ENCODE measurements around the gene ASRGL1. TPM values are rescaled to one million over a fixed set of nuclear protein-coding genes. Genes with fewer than 3 reads are reported as not detected.
A peak's percentile ranks its signal among the peaks of the same experiment; 100 is the strongest.

The ASRGL1 gene
- total RNA-seq, 2 donors from 2014 or later: 27.6 to 93.0 TPM

- DNase-seq (ENCODE audit: low spot score): no peak
- H3K4me1 ChIP-seq (replicated peaks): peaks cover 21% of the 10 kb centered on the region
- intact Hi-C loops (cut with DNase I): loop anchor here (5.0 to 10.0 kb wide), 2 partner anchors 34 to 466 kb away; no protein-coding TSS in a partner anchor
- H3K36me3 ChIP-seq: no peaks in the 10 kb centered on the region
- WGBS: 53% methylated on average over 22 of the region's 22 CpGs
- H3K9me3 ChIP-seq: no peaks in the 10 kb centered on the region
- peak overlapping the region in 1 of 2 donors; percentile 11 for H3K27ac ChIP-seq
- no peaks in the 10 kb centered on the region for H3K27me3 ChIP-seq (replicated peaks; ENCODE audit: insufficient read depth)
- no peak for TF ChIP-seq POLR2AphosphoS5 (IDR thresholded peaks at IDR 0.05)
- TF ChIP-seq POLR2A (IDR thresholded peaks at IDR 0.05): no peak
- no peak for TF ChIP-seq CTCF (IDR thresholded peaks at IDR 0.05)
- no peak overlapping the region for H3K4me3 ChIP-seq
Observed at GRCh38 chr11:62398011-62398994, 61.1 kb downstream of the ASRGL1 start.

- no peak for DNase-seq (ENCODE audit: low spot score)
- H3K4me3 ChIP-seq: no peak overlapping the region
- no peaks in the 10 kb centered on the region for H3K27me3 ChIP-seq (replicated peaks; ENCODE audit: insufficient read depth)
- H3K9me3 ChIP-seq: no peaks in the 10 kb centered on the region
- H3K27ac ChIP-seq: peak overlapping the region; percentile 63 to 67
- no peaks in the 10 kb centered on the region for H3K36me3 ChIP-seq
- 47% methylated on average over 9 of the region's 10 CpGs for WGBS
- TF ChIP-seq POLR2AphosphoS5 (IDR thresholded peaks at IDR 0.05) (no peak), POLR2A (IDR thresholded peaks at IDR 0.05) (no peak), CTCF (IDR thresholded peaks at IDR 0.05) (no peak)
- intact Hi-C loops (cut with DNase I): loop anchor here (5.0 to 10.0 kb wide), 2 partner anchors 33 to 465 kb away; no protein-coding TSS in a partner anchor
- H3K4me1 ChIP-seq (replicated peaks): peaks cover 21% of the 10 kb centered on the region
Observed at GRCh38 chr11:62399172-62399877, 62.1 kb downstream of the ASRGL1 start.

- Histone ChIP-seq H3K36me3 (no peaks in the 10 kb centered on the region), H3K27ac (peak overlapping the region; percentile 63 to 67), H3K9me3 (no peaks in the 10 kb centered on the region), H3K4me1 (replicated peaks) (peaks cover 21% of the 10 kb centered on the region), H3K27me3 (replicated peaks; ENCODE audit: insufficient read depth) (no peaks in the 10 kb centered on the region), H3K4me3 (no peak overlapping the region)
- DNase-seq (ENCODE audit: low spot score): no peak
- no peak for TF ChIP-seq CTCF (IDR thresholded peaks at IDR 0.05)
- no peak for TF ChIP-seq POLR2A (IDR thresholded peaks at IDR 0.05)
- no peak for TF ChIP-seq POLR2AphosphoS5 (IDR thresholded peaks at IDR 0.05)
- intact Hi-C loops (cut with DNase I): loop anchor here (5.0 to 10.0 kb wide), 2 partner anchors 32 to 465 kb away; no protein-coding TSS in a partner anchor
- WGBS: 50% methylated on average over 7 of the region's 7 CpGs
Observed at GRCh38 chr11:62399878-62400266, 62.6 kb downstream of the ASRGL1 start.

- no peaks in the 10 kb centered on the region for H3K27me3 ChIP-seq (replicated peaks; ENCODE audit: insufficient read depth)
- no peak for TF ChIP-seq POLR2A (IDR thresholded peaks at IDR 0.05)
- no peak for TF ChIP-seq POLR2AphosphoS5 (IDR thresholded peaks at IDR 0.05)
- TF ChIP-seq CTCF (IDR thresholded peaks at IDR 0.05): no peak
- no peaks in the 10 kb centered on the region for H3K9me3 ChIP-seq
- WGBS: 21% methylated on average over 6 of the region's 6 CpGs
- intact Hi-C loops (cut with DNase I): no loop called here
- no peaks in the 10 kb centered on the region for H3K36me3 ChIP-seq
- no peak overlapping the region for H3K4me3 ChIP-seq
- no peak for DNase-seq (ENCODE audit: low spot score)
- H3K27ac ChIP-seq: peak overlapping the region; percentile 63 to 67
- peaks cover 21% of the 10 kb centered on the region for H3K4me1 ChIP-seq (replicated peaks)
Observed at GRCh38 chr11:62400281-62400680, 63.0 kb downstream of the ASRGL1 start.
